Suppressor macrophage treated with lipopolysaccharide for 1 hour (primary cell): Measurements from ENCODE around the gene NSF.
"Not testable (repeated sequence)": the region's sequence is repeated elsewhere in the genome, so short reads cannot be mapped to it uniquely, and the experiment has no call there.

Experiments
- DNase-seq, 3 donors: peaks; one replicate each; pipeline ENCODE4 v3.0.0-alpha.2; 2020 to 2022

Gene NSF

DNA sequence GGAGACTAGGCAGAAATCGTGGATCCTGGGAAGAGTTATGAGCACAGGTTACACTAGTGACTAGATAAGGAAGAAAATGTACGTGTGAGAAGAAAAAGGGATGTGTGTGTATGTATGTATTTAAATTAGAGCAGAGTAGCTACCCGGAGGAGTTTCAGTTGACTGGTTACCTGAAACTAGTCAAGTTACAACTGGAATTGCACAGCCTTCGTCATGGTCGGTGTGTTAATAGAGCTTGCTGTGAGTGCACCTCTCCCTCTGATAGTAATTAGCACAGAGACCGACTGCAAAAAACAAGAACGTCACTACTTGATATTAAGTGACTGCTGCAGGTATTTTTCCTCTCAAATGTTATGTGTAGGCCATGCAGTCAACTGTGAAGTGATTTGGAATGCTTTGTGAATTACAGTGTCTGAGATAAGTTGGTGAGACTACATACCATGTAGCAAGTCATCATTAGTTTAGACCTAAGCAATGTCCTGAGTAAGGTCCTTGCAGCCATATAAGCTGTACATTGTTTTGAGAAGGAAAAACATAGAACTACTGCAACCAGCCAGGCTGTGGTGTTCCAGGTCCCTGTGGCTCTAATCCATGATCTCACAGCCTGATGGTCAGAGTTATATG lies 132.3 kb downstream of the NSF start:
- no peak for DNase-seq

- DNase-seq, result no peak
Measured at GRCh38 chr17:46726206-46726605, 135.7 kb downstream of the NSF start.

- no peak for DNase-seq
Measured at GRCh38 chr17:46727572-46728348, 137.3 kb downstream of the NSF start.

- DNase-seq, result no peak
Measured at GRCh38 chr17:46730026-46730425, 139.6 kb downstream of the NSF start.

DNA sequence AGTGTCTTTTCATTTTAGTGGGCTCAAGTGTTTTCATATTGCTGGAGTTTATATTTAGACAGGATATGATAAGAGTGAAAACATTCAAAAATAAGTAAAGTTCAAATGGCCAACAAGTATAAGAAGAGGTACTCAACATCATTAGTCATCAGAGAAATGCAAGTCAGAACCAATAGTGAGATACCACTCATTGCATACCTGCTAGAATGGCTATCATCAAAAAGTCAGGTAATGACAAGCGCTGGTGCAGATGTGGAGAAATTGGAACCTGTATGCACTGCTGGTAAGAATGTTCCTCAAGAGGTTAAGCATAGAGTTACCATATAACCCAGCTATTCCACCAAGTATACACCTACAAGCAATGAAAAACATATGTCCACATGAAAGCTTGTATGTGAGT lies 140.2 kb downstream of the NSF start:
- DNase-seq, result no peak

DNA sequence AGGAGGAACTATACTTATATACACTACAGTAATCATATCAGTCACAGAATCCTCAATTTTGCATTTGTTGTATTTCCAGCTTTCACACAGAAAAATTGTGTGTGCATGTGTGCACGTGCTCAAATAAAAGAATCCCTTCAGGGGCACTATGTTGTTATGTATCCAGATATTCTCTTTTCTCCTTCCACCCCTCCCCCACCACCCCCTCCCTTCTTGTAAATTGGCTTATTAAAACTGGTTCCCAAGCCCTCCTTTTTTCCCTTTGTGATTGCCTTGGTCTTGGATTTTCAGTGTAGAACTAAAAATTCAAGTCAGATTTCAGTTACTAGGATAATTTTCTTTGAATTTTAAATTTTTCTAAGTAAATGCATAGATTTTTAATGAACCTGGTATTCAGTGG lies 141.7 kb downstream of the NSF start:
- DNase-seq, result no peak

DNA sequence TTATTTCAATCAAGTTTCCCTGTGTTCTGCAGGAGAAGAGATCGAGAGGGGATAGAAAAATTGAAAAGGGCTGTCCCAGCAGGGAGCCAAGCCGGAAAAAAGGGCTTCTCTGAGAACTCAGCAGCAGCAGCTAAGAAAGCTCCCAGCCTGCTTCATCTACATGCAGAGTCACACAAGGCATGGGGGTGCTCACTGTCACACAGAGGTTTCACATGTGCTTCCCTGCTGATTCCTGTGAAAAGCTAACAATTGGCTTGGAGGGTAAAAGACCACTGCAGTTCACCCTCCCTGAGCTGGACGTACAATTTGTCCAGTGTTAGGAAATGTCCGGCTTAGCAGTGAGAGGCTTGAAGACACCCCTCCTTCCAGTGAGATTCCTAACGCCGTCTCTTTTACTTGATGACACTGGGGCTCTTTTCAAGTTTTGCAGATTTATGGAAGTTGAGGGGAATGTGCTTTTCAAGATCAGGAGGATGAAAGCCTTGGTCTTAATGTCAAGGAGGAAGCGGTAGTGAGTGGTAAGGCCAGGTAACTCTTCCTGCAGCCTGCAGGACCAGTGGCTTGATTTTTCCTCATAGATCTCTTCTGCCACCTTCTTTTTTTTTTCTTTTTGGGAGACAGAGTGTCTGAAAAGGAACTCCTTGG lies 142.4 kb downstream of the NSF start:
- DNase-seq, result no peak

- DNase-seq, result no peak
Measured at GRCh38 chr17:46733837-46734475, 143.5 kb downstream of the NSF start.

DNA sequence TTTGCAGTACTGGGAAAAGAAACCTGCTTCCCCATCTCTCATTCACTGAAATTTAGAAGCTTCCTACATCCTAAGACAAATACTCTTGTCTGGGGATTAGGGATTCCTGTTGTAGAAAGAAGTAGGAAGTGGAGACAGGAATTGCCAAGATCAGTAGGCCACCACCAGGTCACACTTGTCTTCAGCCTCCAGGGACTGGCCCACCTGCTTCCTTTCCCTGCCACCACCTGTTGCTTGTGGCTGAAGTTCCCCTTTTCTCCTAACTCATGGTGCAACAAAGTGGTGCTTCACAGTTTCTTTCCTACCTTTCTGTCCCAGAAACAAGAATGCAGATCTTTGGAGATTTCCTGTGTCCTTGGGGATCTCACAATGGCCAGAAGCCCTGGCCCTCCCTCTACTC lies 145.6 kb downstream of the NSF start:
- DNase-seq, result no peak

DNA sequence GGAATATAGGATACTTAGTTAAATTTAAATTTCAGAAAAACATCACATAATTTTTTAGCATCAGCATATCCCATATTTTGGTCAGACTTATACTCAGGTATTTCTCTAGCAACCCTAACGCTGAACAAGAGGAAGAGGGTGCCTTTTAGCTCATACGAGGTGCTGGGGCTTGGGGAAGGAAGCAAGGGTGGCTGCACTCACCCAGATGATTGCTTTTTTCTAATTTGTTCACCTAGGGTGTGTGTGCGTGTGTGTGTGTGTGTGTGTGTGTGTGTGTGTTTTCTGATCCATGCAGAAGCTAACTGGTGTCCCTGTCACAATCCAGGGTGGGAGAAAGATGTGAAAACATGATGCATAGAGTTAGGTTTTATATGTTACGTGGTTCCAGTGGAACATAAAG lies 146.9 kb downstream of the NSF start:
- DNase-seq, result no peak

DNA sequence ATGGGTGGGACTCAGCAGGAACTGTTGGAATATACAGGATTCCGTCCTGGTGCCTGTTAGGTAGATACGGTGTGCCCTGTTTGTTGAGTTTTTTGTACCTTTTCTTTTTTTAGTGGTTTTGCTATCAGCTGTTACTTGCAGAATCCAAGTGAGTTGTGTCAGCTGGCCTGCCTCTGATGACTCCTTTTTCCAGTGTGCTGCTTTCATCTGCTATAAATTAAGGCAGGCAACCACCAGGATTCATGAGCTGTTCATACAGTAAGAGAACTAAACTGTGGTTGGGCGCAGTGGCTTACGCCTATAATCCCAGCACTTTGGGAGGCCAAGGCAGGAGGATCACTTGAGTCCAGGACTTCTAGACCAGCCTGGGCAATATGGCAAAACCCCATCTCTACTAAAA lies 148.1 kb downstream of the NSF start:
- no peak for DNase-seq

GRCh38 chr17:46739982-46740381 lies 149.5 kb downstream of the NSF start:
- no peak for DNase-seq

- DNase-seq, result no peak
Measured at GRCh38 chr17:46741122-46741730, 150.8 kb downstream of the NSF start.

DNA sequence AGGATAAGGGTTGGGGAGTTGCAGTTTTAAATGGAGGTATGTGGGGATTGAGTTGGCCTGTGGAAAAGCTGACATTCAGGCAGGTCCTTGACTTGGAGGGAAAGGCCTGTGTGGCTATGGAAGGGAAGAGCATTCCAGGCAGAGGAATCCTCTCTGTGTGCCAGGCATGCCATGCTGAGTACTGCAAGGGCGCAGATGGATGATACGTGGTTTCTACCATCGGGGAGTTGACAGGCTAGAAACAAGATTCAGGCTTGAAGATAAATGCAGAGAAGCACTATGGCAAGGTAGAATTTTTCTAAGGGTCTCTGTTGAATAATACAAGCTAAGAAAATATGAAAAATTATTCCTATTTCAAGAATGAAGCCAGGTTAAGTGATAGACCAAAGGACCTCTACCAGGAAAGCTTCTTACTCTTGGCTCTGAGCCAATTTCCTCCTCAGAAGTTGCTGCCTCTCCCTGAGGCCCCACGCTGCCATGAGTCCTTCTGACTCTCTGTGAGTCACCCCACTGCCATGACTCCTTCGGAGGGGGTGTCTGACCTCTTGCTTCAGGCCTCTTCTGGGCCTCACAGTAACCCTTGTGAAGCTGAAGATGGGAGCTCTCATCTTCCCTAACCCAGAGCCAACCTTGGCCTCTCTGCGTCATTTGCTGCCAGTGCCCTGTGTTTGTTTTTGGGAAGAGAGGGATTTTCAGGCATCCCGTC lies 152.2 kb downstream of the NSF start:
- DNase-seq, result peak; percentile 86 to 88 (median 86)

DNA sequence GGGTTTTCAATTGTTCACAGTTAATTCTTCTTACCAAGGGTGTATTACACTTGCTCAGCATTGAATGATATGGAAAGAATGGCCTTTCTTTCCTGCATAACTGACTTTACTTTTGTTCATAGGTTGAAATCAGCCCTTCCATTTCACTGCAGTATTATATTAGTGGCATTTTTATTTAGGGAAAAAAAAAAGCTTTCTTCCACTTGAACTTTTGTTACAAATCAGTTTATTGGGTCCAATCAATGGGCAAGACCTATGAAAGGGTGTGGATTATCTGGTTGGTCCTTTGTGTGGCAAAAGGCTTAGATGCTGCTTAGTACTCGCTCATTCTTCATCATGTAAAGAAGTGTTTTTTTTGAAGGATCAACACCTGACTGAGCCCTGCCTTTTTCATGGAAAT lies 154.0 kb downstream of the NSF start:
- no peak for DNase-seq

DNA sequence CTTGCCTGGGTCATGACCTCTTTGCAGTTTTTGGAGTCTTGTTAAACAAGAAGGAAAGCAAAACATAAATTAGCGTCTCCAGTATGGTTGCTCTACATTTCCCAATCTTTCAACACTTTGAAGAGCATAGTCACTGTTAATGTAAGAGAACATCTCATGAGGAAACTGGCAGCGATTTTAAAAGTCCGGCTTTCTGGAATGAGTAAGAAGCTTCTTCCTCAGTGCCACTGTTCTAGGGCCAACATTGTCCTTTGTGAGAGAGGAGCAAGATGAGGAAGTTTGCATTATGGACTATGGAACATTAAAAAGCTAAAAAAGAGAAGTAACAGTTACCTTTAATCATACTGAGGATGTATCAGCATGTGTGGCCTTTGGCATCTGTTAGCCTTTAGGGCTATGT lies 154.9 kb downstream of the NSF start:
- peak; percentile 30 to 65 (median 57) for DNase-seq

DNA sequence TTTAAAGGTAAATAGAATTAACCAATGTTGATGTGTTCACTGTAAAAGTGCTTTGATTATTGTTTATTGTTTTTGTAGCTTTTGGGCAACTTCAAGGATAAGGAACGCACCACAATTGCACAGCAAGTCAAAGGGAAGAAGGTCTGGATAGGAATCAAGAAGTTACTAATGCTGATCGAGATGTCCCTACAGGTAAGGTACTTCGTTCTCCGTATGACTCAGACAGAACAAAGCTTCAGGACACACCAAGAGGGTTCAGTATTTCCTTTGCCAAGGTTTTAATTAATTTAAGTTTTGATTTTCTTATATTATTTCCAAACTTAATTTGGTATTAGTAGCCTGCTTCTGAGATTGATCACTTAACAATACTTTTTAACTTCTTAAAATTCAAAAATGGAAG lies 161.0 kb downstream of the NSF start:
- DNase-seq, result no peak

- no peak for DNase-seq
Measured at GRCh38 chr17:46753776-46754175, 163.3 kb downstream of the NSF start.

DNA sequence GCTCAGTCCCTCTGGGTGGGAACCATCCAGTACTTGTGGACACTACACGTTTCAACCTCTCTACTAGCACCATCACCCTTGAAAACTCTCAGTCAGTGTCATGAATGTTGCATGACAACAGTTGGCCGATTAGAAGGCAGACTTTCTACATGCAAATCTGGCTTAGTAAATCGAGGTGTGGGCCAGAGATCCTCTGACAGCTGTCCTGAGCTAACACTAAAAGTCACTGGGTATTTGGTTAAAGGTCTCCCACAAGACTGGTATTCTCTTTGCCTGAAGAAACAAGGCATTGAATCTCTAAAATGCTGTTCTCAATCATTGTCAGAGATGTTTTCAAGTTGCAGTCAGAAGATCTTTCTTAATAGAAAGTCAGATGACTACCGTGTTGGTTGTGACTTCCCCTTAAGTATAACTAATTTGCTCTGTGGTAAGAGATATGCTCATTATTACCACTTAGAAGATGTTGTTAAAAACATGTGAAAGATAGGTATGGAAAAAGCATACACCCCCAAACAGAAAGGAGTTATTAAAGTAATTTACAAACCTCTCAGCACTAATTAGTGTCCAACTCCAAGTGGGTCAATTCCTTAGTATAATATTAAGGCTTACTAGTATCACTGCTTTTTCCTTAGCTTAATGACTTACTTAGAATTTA lies 165.7 kb downstream of the NSF start:
- DNase-seq, result peak in 2 of 3 donors; percentile 25 to 31

DNA sequence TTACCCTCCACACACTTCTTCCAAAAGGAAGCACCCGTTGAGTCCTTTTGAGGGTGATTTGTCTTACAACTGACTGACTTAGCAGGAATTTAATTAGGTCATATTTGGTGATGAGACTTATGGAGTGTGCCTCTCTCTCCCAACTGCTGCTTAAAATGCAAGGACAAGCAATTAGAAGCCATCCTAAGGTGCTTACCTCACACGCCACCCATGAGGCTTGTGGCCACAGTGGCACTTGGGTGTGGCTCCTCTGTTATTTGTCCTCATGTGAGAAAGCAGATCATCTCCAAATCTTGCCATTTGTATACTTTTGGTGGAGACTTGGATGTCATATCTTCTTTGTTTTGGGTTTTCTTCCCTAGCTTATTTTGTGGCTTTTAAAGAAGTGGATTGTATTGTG lies 166.4 kb downstream of the NSF start:
- no peak for DNase-seq

GRCh38 chr17:46757588-46757987 lies 167.1 kb downstream of the NSF start:
- DNase-seq, result not testable (repeated sequence)

- DNase-seq, result no peak
Measured at GRCh38 chr17:46758614-46759013, 168.1 kb downstream of the NSF start.
